GM18505 (cell line): ENCODE results near the gene DLGAP3.

Experiments used
- ATAC-seq: cut with Tn5 transposase; IDR thresholded peaks from one replicate; pipeline ENCODE4 v1.9.1; 2021; ENCODE audit not compliant: unreplicated experiment
- POLR2A ChIP-seq: IDR thresholded peaks from 4 replicates; pipeline ENCODE4 v1.6.1; 2011; ENCODE audit warnings: borderline replicate concordance; ENCODE audit not compliant: insufficient read depth, insufficient read length; ENCODE audit errors: extremely low read depth

Gene DLGAP3

GRCh38 chr1:34870395-34870794 is 59.1 kb downstream of the DLGAP3 start:
- no peak for ATAC-seq
- TF ChIP-seq POLR2A = no peak

- no peak for ATAC-seq
- TF ChIP-seq POLR2A = no peak
These were observed 59.7 kb downstream of the DLGAP3 start for GRCh38 chr1:34869760-34870159.

- TF ChIP-seq POLR2A = no peak
- no peak for ATAC-seq
These were observed 61.0 kb downstream of the DLGAP3 start for GRCh38 chr1:34868230-34869049.

- TF ChIP-seq POLR2A = no peak
- ATAC-seq = no peak
These were observed 62.0 kb downstream of the DLGAP3 start for GRCh38 chr1:34867415-34867814.

- no peak for TF ChIP-seq POLR2A
- ATAC-seq = no peak
These were observed 62.7 kb downstream of the DLGAP3 start for GRCh38 chr1:34866762-34867109.

- TF ChIP-seq POLR2A = peak; percentile 76
- no peak for ATAC-seq
These were observed 63.3 kb downstream of the DLGAP3 start for GRCh38 chr1:34865981-34866761.

GRCh38 chr1:34865573-34865972 is 63.9 kb downstream of the DLGAP3 start:
- TF ChIP-seq POLR2A = no peak
- ATAC-seq = no peak

GRCh38 chr1:34864759-34865158 is 64.7 kb downstream of the DLGAP3 start:
- ATAC-seq = no peak
- TF ChIP-seq POLR2A = no peak

- TF ChIP-seq POLR2A = no peak
- no peak for ATAC-seq
These were observed 65.9 kb downstream of the DLGAP3 start for GRCh38 chr1:34863501-34863900.

GRCh38 chr1:34859446-34860200 is 69.8 kb downstream of the DLGAP3 start, which contains the start of gene SMIM12:
Gene SMIM12, minus strand, starts transcription at chr1:34859749. Its CDS starts 3,772 bp downstream, at chr1:34855977.
- ATAC-seq = peak; percentile 89
- peak; percentile 98 for TF ChIP-seq POLR2A

- TF ChIP-seq POLR2A = no peak
- no peak for ATAC-seq
These were observed 70.5 kb downstream of the DLGAP3 start for GRCh38 chr1:34858901-34859445.

GRCh38 chr1:34856697-34857096 is 72.8 kb downstream of the DLGAP3 start:
- no peak for ATAC-seq
- no peak for TF ChIP-seq POLR2A

GRCh38 chr1:34852677-34853217 is 76.7 kb downstream of the DLGAP3 start:
- no peak for TF ChIP-seq POLR2A
- ATAC-seq = peak; percentile 91
